ENCODE results near the gene SNRPD2.
"Not testable (repeated sequence)": the region's sequence is repeated elsewhere in the genome, so short reads cannot be mapped to it uniquely, and the experiment has no call there.

DNA sequence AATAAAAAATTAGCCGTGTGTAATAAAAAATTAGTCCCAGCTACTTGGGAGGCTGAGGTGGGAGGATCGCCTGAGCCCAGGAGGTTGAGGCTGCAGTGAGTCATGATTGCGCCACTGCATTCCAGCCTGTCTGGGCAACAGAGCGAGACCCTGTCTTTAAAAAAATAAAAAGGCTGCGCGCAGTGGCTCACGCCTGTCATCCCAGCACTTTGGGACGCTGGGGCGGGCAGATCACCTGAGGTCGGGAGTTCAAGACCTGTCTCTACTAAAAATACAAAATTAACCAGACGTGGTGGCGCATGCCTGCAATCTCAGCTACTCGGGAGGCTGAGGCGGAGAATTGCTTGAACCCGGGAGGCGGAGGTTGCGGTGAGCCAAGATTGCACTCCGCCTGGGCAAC lies 36.9 kb upstream of the SNRPD2 start:
- TF ChIP-seq, protein P1, sequence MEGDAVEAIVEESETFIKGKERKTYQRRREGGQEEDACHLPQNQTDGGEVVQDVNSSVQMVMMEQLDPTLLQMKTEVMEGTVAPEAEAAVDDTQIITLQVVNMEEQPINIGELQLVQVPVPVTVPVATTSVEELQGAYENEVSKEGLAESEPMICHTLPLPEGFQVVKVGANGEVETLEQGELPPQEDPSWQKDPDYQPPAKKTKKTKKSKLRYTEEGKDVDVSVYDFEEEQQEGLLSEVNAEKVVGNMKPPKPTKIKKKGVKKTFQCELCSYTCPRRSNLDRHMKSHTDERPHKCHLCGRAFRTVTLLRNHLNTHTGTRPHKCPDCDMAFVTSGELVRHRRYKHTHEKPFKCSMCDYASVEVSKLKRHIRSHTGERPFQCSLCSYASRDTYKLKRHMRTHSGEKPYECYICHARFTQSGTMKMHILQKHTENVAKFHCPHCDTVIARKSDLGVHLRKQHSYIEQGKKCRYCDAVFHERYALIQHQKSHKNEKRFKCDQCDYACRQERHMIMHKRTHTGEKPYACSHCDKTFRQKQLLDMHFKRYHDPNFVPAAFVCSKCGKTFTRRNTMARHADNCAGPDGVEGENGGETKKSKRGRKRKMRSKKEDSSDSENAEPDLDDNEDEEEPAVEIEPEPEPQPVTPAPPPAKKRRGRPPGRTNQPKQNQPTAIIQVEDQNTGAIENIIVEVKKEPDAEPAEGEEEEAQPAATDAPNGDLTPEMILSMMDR (conservative IDR thresholded peaks at IDR 0.05; ENCODE audit: low read length): not testable (repeated sequence)
- TF ChIP-seq EZH2phosphoT487 (IDR thresholded peaks at IDR 0.05; ENCODE audit: borderline replicate concordance): not testable (repeated sequence)

Data from Loucy (cell line).